H9 (cell line): ENCODE data around the gene NEMP1. TPM values are rescaled to one million over a fixed set of nuclear protein-coding genes. Genes with fewer than 3 reads are reported as not detected.
A peak's percentile ranks its signal among the peaks of the same experiment; 100 is the strongest.

Experiments used
- DNase-seq: peaks from one replicate; pipeline ENCODE4 v3.0.0-alpha.2; 2017
- H2AFZ ChIP-seq: one replicate; pipeline ENCODE4 v1.6.1; 2013; ENCODE audit warnings: mild to moderate bottlenecking, low read length, control low read depth, moderate library complexity
- H2AK5ac ChIP-seq: 2 replicates; pipeline ENCODE4 v1.6.1; 2013; ENCODE audit warnings: low read length, control low read depth, mixed read lengths; ENCODE audit not compliant: insufficient read length
- H2BK120ac ChIP-seq: one replicate; pipeline ENCODE4 v1.6.1; 2013; ENCODE audit warnings: low read depth, mild to moderate bottlenecking, low read length, control low read depth, inconsistent platforms; ENCODE audit not compliant: poor library complexity, severe bottlenecking
- H2BK12ac ChIP-seq: 2 replicates; pipeline ENCODE4 v1.6.1; 2013; ENCODE audit warnings: low read length, control low read depth, mixed read lengths, low read depth; ENCODE audit not compliant: insufficient read length
- H2BK15ac ChIP-seq: 2 replicates; pipeline ENCODE4 v1.6.1; 2013; ENCODE audit warnings: low read depth, low read length, control low read depth
- H2BK20ac ChIP-seq: one replicate; pipeline ENCODE4 v1.6.1; 2013; ENCODE audit warnings: low read depth, mild to moderate bottlenecking, low read length, control low read depth, inconsistent platforms; ENCODE audit not compliant: poor library complexity, severe bottlenecking
- H2BK5ac ChIP-seq: 2 replicates; pipeline ENCODE4 v1.6.1; 2013; ENCODE audit warnings: low read length, control low read depth, mixed read lengths; ENCODE audit not compliant: insufficient read length
- H3K14ac ChIP-seq: 2 replicates; pipeline ENCODE4 v1.6.1; 2013; ENCODE audit warnings: low read length, control low read depth; ENCODE audit not compliant: insufficient read depth
- H3K18ac ChIP-seq: 2 replicates; pipeline ENCODE4 v1.6.1; 2013; ENCODE audit warnings: low read depth, mild to moderate bottlenecking, mixed read lengths, low read length, control low read depth; ENCODE audit not compliant: insufficient read length
- H3K23ac ChIP-seq: 2 replicates; pipeline ENCODE4 v1.6.1; 2013; ENCODE audit warnings: low read length, control low read depth, mixed read lengths, low read depth; ENCODE audit not compliant: insufficient read length
- H3K23me2 ChIP-seq: 2 replicates; pipeline ENCODE4 v1.6.1; 2013; ENCODE audit warnings: low read depth, mild to moderate bottlenecking, mixed read lengths, low read length, control low read depth; ENCODE audit not compliant: insufficient read length, poor library complexity, severe bottlenecking
- H3K27ac ChIP-seq: 2 replicates; pipeline ENCODE4 v1.5.1; 2013; ENCODE audit warnings: low read length, control low read depth, mixed read lengths, low read depth; ENCODE audit not compliant: insufficient read length
- H3K27me3 ChIP-seq: 2 replicates; pipeline ENCODE4 v1.6.1; 2013; ENCODE audit warnings: low read length, control low read depth, inconsistent platforms; ENCODE audit not compliant: insufficient read depth
- H3K4ac ChIP-seq: 2 replicates; pipeline ENCODE4 v1.6.1; 2013; ENCODE audit warnings: low read depth, mild to moderate bottlenecking, control low read depth, inconsistent platforms, low read length, moderate library complexity
- H3K4me1 ChIP-seq: 2 replicates; pipeline ENCODE4 v1.6.1; 2013; ENCODE audit warnings: low read length, control low read depth, inconsistent platforms; ENCODE audit not compliant: insufficient read depth
- H3K4me2 ChIP-seq: 2 replicates; pipeline ENCODE4 v1.6.1; 2013; ENCODE audit warnings: low read length, control low read depth, mixed read lengths; ENCODE audit not compliant: insufficient read length, insufficient read depth
- H3K56ac ChIP-seq: 2 replicates; pipeline ENCODE4 v1.6.1; 2013; ENCODE audit warnings: low read depth, mild to moderate bottlenecking, mixed read lengths, low read length, control low read depth; ENCODE audit not compliant: insufficient read length
- H3K79me1 ChIP-seq: 2 replicates; pipeline ENCODE4 v1.6.1; 2013; ENCODE audit warnings: low read depth, mild to moderate bottlenecking, moderate library complexity, low read length, control low read depth, inconsistent platforms; ENCODE audit not compliant: insufficient read depth, poor library complexity, severe bottlenecking
- H3K79me2 ChIP-seq: 2 replicates; pipeline ENCODE4 v1.6.1; 2013; ENCODE audit warnings: low read length, control low read depth, inconsistent platforms; ENCODE audit not compliant: insufficient read depth
- H3K9ac ChIP-seq: 2 replicates; pipeline ENCODE4 v1.6.1; 2013; ENCODE audit warnings: low read length, control low read depth, mixed read lengths; ENCODE audit not compliant: insufficient read length; ENCODE audit errors: extremely low read depth
- H3K9me3 ChIP-seq: one replicate; pipeline ENCODE4 v1.6.1; 2013; ENCODE audit warnings: low read depth, low read length, inconsistent platforms; ENCODE audit not compliant: control insufficient read depth
- H3T11ph ChIP-seq: one replicate; pipeline ENCODE4 v1.6.1; 2013; ENCODE audit warnings: mild to moderate bottlenecking, low read length, control low read depth, inconsistent platforms
- H4K20me1 ChIP-seq: one replicate; pipeline ENCODE4 v1.6.1; 2013; ENCODE audit not compliant: control insufficient read depth, insufficient read length, insufficient read depth
- H4K5ac ChIP-seq: 2 replicates; pipeline ENCODE4 v1.6.1; 2013; ENCODE audit warnings: low read depth, mild to moderate bottlenecking, mixed read lengths, low read length, control low read depth; ENCODE audit not compliant: insufficient read length
- H4K8ac ChIP-seq: replicated peaks from 2 replicates; pipeline ENCODE4 v1.6.1; 2013; ENCODE audit warnings: low read length, control low read depth, mixed read lengths, low read depth; ENCODE audit not compliant: insufficient read length
- H4K91ac ChIP-seq: 2 replicates; pipeline ENCODE4 v1.6.1; 2013; ENCODE audit warnings: low read depth, mild to moderate bottlenecking, moderate library complexity, mixed read lengths, low read length, control low read depth; ENCODE audit not compliant: insufficient read length
- H3K27ac Mint-ChIP-seq, 3 experiments: 2 replicates in 2 of 3; 3 replicates in 1 of 3; pipeline ENCODE4 v1.8.0; 2020 to 2021; ENCODE audit warnings: mixed read lengths in 3 of 3, mild to moderate bottlenecking in 1 of 3, moderate library complexity in 1 of 3
- H3K27me3 Mint-ChIP-seq: 2 replicates; pipeline ENCODE4 v1.8.0; 2021; ENCODE audit warnings: low read depth, mild to moderate bottlenecking, moderate library complexity, mixed read lengths
- H3K36me3 Mint-ChIP-seq, 3 experiments: 2 replicates in 2 of 3; 3 replicates in 1 of 3; pipeline ENCODE4 v1.8.0; 2020 to 2021; ENCODE audit warnings: low read depth in 3 of 3, mixed read lengths in 3 of 3; ENCODE audit not compliant: insufficient read depth in 1 of 3
- H3K4me1 Mint-ChIP-seq, 2 experiments: 2 replicates each; pipeline ENCODE4 v1.8.0; 2020; ENCODE audit warnings: mixed read lengths in 2 of 2
- H3K4me3 Mint-ChIP-seq, 2 experiments: 2 replicates in 1 of 2; 3 replicates in 1 of 2; pipeline ENCODE4 v1.8.0; 2020 to 2021; ENCODE audit warnings: mild to moderate bottlenecking in 2 of 2, mixed read lengths in 2 of 2, moderate library complexity in 1 of 2
- H3K9me3 Mint-ChIP-seq, 2 experiments: 2 replicates in 1 of 2; 3 replicates in 1 of 2; pipeline ENCODE4 v1.8.0; 2020; ENCODE audit warnings: mild to moderate bottlenecking in 2 of 2, mixed read lengths in 2 of 2, moderate library complexity in 1 of 2
- WGBS: extraction: QIAGEN DNeasy Blood & Tissue Kit; methylation state at CpG from one replicate; pipeline ENCODE4 v1.1.7; 2013; ENCODE audit warnings: missing lambda C conversion rate, low lambda C conversion rate, mixed read lengths; ENCODE audit not compliant: insufficient read length; ENCODE audit errors: extremely low coverage; 5-methylcytosine and 5-hydroxymethylcytosine counted together
- total RNA-seq: library from RNA; stranded (reverse); gene quantifications from 2 replicates; pipeline ENCODE4 v1.2.1, GENCODE V29; 2021
- TF ChIP-seq, protein P1 (sequence below): fragments of 200-600 bp; sonication (generic); conservative IDR thresholded peaks from 3 replicates; pipeline ENCODE4 v1.8.0; 2021; ENCODE audit warnings: antibody characterized with exemption, mild to moderate bottlenecking

NEMP1 gene
- total RNA-seq, 1 experiment from 2014 or later: 50.1 TPM

DNA sequence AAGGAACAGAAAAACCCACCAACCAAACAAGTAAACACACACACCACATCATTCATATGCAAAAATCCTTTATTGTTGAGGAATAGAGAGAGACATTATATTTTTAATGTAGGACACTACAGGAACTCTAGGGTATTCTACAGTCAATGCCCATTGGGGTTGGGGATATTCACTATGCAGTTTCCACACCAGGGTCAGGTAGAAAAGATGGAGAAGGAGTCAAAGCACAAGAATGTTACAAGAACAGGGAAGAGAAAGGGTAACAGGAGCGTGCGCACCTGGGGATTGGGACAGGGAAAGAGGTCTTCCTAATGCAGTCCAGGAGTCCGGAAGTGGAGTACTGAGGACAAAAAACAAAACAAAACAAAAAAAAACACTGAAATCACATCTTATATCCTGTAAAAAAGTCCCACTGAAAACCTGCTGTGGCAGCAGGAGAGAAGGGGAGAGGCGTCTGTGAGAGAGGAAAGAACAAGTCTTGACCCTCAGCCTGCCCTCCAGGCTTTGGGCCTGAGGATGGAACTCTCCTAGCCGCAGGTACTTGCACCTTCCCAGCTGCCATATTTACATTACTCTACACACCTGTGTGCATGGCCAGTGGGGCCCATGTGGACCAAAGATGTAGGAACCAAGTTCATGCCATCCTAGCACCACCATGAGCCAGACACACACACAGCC lies 68.5 kb downstream of the NEMP1 start:
- peaks cover 13% of the 10 kb centered on the region; the same call in 1 of the 2 replicates for H3K4me1 ChIP-seq
- no peaks in the 10 kb centered on the region for H3K23me2 ChIP-seq
- no peaks in the 10 kb centered on the region for H4K20me1 ChIP-seq
- no peak overlapping the region for H3K4ac ChIP-seq
- TF ChIP-seq, protein P1, sequence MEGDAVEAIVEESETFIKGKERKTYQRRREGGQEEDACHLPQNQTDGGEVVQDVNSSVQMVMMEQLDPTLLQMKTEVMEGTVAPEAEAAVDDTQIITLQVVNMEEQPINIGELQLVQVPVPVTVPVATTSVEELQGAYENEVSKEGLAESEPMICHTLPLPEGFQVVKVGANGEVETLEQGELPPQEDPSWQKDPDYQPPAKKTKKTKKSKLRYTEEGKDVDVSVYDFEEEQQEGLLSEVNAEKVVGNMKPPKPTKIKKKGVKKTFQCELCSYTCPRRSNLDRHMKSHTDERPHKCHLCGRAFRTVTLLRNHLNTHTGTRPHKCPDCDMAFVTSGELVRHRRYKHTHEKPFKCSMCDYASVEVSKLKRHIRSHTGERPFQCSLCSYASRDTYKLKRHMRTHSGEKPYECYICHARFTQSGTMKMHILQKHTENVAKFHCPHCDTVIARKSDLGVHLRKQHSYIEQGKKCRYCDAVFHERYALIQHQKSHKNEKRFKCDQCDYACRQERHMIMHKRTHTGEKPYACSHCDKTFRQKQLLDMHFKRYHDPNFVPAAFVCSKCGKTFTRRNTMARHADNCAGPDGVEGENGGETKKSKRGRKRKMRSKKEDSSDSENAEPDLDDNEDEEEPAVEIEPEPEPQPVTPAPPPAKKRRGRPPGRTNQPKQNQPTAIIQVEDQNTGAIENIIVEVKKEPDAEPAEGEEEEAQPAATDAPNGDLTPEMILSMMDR: no peak
- Mint-ChIP-seq H3K4me1 (peaks cover 53 to 79% of the 10 kb centered on the region in 2 experiments), H3K27me3 (peaks cover 5% of the 10 kb centered on the region), H3K27ac (peak overlapping the region in 2 of 3 experiments; percentile 24 to 74; a peak in 2 of 7 replicates), H3K36me3 (peaks cover 0 to 2% (median 1%) of the 10 kb centered on the region in 3 experiments; a peak in 3 of 7 replicates), H3K4me3 (0 out of 5 replicates have a peak overlapping the region, but pooled peaks of 1 of the 2 experiments have one; percentile 6), H3K9me3 (no peaks in the 10 kb centered on the region)
- H3K14ac ChIP-seq: no peak overlapping the region
- DNase-seq: no peak
- H3K27ac ChIP-seq: no peak overlapping the region
- no peak overlapping the region for H3K18ac ChIP-seq
- no peak overlapping the region for H4K91ac ChIP-seq
- WGBS: no CpG with 5 or more reads among the region's 5 CpGs
- H2AFZ ChIP-seq: no peak overlapping the region
- H3K79me1 ChIP-seq: no peaks in the 10 kb centered on the region
- H3T11ph ChIP-seq: no peak overlapping the region
- H3K56ac ChIP-seq: no peak overlapping the region
- no peaks in the 10 kb centered on the region; the same call in 1 of the 2 replicates for H3K79me2 ChIP-seq
- H2BK5ac ChIP-seq: no peak overlapping the region
- no peak overlapping the region for H2AK5ac ChIP-seq
- H2BK12ac ChIP-seq: no peak overlapping the region
- no peak overlapping the region for H2BK15ac ChIP-seq
- no peak overlapping the region for H2BK120ac ChIP-seq
- no peak overlapping the region for H2BK20ac ChIP-seq
- H3K9ac ChIP-seq: no peak overlapping the region
- no peaks in the 10 kb centered on the region for H3K9me3 ChIP-seq
- no peak overlapping the region for H3K4me2 ChIP-seq
- no peak overlapping the region for H3K23ac ChIP-seq
- no peak overlapping the region for H4K5ac ChIP-seq
- H3K27me3 ChIP-seq: no peaks in the 10 kb centered on the region; the same call in 1 of the 2 replicates
- no peak overlapping the region for H4K8ac ChIP-seq
